ENCODE data around the gene DISP1.
"Not testable (repeated sequence)": the region's sequence is repeated elsewhere in the genome, so short reads cannot be mapped to it uniquely, and the experiment has no call there.

The DISP1 gene

GRCh38 chr1:222845763-222846162, 30.9 kb downstream of the DISP1 start:
- TF ChIP-seq, protein P1, sequence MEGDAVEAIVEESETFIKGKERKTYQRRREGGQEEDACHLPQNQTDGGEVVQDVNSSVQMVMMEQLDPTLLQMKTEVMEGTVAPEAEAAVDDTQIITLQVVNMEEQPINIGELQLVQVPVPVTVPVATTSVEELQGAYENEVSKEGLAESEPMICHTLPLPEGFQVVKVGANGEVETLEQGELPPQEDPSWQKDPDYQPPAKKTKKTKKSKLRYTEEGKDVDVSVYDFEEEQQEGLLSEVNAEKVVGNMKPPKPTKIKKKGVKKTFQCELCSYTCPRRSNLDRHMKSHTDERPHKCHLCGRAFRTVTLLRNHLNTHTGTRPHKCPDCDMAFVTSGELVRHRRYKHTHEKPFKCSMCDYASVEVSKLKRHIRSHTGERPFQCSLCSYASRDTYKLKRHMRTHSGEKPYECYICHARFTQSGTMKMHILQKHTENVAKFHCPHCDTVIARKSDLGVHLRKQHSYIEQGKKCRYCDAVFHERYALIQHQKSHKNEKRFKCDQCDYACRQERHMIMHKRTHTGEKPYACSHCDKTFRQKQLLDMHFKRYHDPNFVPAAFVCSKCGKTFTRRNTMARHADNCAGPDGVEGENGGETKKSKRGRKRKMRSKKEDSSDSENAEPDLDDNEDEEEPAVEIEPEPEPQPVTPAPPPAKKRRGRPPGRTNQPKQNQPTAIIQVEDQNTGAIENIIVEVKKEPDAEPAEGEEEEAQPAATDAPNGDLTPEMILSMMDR (IDR thresholded peaks at IDR 0.05; ENCODE audit: control insufficient read depth, extremely low read depth, insufficient read depth): no peak
- DNase-seq (ENCODE audit: low read depth): no peak
- no peak overlapping the region for H3K4me3 ChIP-seq (ENCODE audit: low read depth, low read length)

GRCh38 chr1:222850550-222850949, 35.7 kb downstream of the DISP1 start:
- DNase-seq (ENCODE audit: low read depth); H3K4me3 ChIP-seq (ENCODE audit: low read depth, low read length): not testable (repeated sequence)

GRCh38 chr1:222852326-222852725, 37.5 kb downstream of the DISP1 start:
- TF ChIP-seq, protein P1 (IDR thresholded peaks at IDR 0.05; ENCODE audit: control insufficient read depth, extremely low read depth, insufficient read depth): no peak
- no peak for DNase-seq (ENCODE audit: low read depth)
- no peak overlapping the region for H3K4me3 ChIP-seq (ENCODE audit: low read depth, low read length)

DNA sequence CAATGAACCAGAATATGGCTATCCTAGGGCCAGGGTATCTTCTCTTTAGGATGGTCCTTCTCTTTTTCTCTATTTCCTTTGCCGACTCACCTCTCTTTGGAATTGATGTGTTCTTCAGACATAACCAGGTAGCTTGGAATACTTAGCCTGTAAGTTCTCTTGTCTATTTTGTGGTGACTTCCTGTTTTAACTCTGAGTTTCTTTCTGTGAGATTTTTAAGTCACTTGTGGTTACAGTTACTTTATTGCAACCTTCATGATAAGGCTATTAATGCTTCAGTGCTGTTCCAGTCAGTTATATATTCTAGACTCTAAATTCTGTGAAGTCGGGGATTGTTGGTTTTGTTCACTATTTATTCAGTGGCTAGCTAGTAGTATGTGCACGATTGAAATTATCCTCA, 46.2 kb downstream of the DISP1 start:
- TF ChIP-seq, protein P1 (IDR thresholded peaks at IDR 0.05; ENCODE audit: control insufficient read depth, extremely low read depth, insufficient read depth): no peak
- DNase-seq (ENCODE audit: low read depth): no peak
- no peak overlapping the region for H3K4me3 ChIP-seq (ENCODE audit: low read depth, low read length)
